ENCODE measurements around the gene NAGLU.
"Not testable (repeated sequence)": the region's sequence is repeated elsewhere in the genome, so short reads cannot be mapped to it uniquely, and the experiment has no call there.

Gene NAGLU

GRCh38 chr17:42545755-42546505 lies 9.9 kb downstream of the NAGLU start:
- not testable (repeated sequence) for DNase-seq (ENCODE audit: low spot score)

GRCh38 chr17:42547001-42547461 lies 11.0 kb downstream of the NAGLU start:
- no peak for DNase-seq (ENCODE audit: low spot score)

- DNase-seq (ENCODE audit: low spot score), result no peak
Observed at GRCh38 chr17:42547698-42548069, 11.6 kb downstream of the NAGLU start.

GRCh38 chr17:42548070-42548837 lies 12.2 kb downstream of the NAGLU start:
- peak; percentile 60 for DNase-seq (ENCODE audit: low spot score)

- no peak for DNase-seq (ENCODE audit: low spot score)
Observed at GRCh38 chr17:42548993-42549755, 13.1 kb downstream of the NAGLU start.

GRCh38 chr17:42552736-42553135 lies 16.7 kb downstream of the NAGLU start, which contains the start of gene HSD17B1:
Gene HSD17B1, plus strand, starts transcription at chr17:42552923. Its CDS starts 11 bp downstream, at chr17:42552934.
- not testable (repeated sequence) for DNase-seq (ENCODE audit: low spot score)

- DNase-seq (ENCODE audit: low spot score), result no peak
Observed at GRCh38 chr17:42553161-42553818, 17.2 kb downstream of the NAGLU start.

- no peak for DNase-seq (ENCODE audit: low spot score)
Observed at GRCh38 chr17:42553866-42554249, 17.8 kb downstream of the NAGLU start.

- DNase-seq (ENCODE audit: low spot score), result no peak
Observed at GRCh38 chr17:42554250-42555121, 18.4 kb downstream of the NAGLU start.

GRCh38 chr17:42555122-42555622 lies 19.1 kb downstream of the NAGLU start:
- DNase-seq (ENCODE audit: low spot score), result no peak

GRCh38 chr17:42555961-42556617 lies 20.0 kb downstream of the NAGLU start:
- DNase-seq (ENCODE audit: low spot score), result not testable (repeated sequence)

GRCh38 chr17:42559075-42559474 lies 23.0 kb downstream of the NAGLU start:
- no peak for DNase-seq (ENCODE audit: low spot score)

GRCh38 chr17:42560246-42560645 lies 24.2 kb downstream of the NAGLU start:
- no peak for DNase-seq (ENCODE audit: low spot score)

GRCh38 chr17:42561897-42562387 lies 25.9 kb downstream of the NAGLU start, which contains the start of gene COASY:
Gene COASY, plus strand, starts transcription at chr17:42562148. Its CDS starts 475 bp downstream, at chr17:42562623.
- DNase-seq (ENCODE audit: low spot score), result peak; percentile 95

- DNase-seq (ENCODE audit: low spot score), result no peak
Observed at GRCh38 chr17:42562388-42563142, 26.5 kb downstream of the NAGLU start.

GRCh38 chr17:42563143-42563509 lies 27.1 kb downstream of the NAGLU start:
- no peak for DNase-seq (ENCODE audit: low spot score)

GRCh38 chr17:42563543-42563942 lies 27.5 kb downstream of the NAGLU start:
- no peak for DNase-seq (ENCODE audit: low spot score)

GRCh38 chr17:42563950-42564349 lies 27.9 kb downstream of the NAGLU start:
- no peak for DNase-seq (ENCODE audit: low spot score)
